UCSD-AML1 (cell line): Measurements from ENCODE around the gene UBE2R2.
"Not testable (repeated sequence)": the region's sequence is repeated elsewhere in the genome, so short reads cannot be mapped to it uniquely, and the experiment has no call there.

Experiments used
- DNase-seq: peaks from one replicate; lab custom pipeline; 2025; ENCODE audit not compliant: unreplicated experiment; lab: John Stamatoyannopoulos, UW

The UBE2R2 gene

GRCh38 chr9:33816327-33817252 is at the start of gene UBE2R2:
Gene UBE2R2 (plus strand): TSS chr9:33817160. CDS start chr9:33817758, 598 bp downstream.
- peak; percentile 96 for DNase-seq

- not testable (repeated sequence) for DNase-seq
Measured at GRCh38 chr9:33770156-33770880, 46.6 kb upstream of the UBE2R2 start.

- not testable (repeated sequence) for DNase-seq
Measured at GRCh38 chr9:33773135-33773534, 43.8 kb upstream of the UBE2R2 start.

- DNase-seq = not testable (repeated sequence)
Measured at GRCh38 chr9:33774074-33774659, 42.8 kb upstream of the UBE2R2 start.

GRCh38 chr9:33776578-33776977 is 40.4 kb upstream of the UBE2R2 start:
- DNase-seq = no peak

- peak; percentile 23 for DNase-seq
Measured at GRCh38 chr9:33778700-33779351, 38.1 kb upstream of the UBE2R2 start.

GRCh38 chr9:33780276-33780675 is 36.7 kb upstream of the UBE2R2 start:
- no peak for DNase-seq

- no peak for DNase-seq
Measured at GRCh38 chr9:33781736-33782135, 35.2 kb upstream of the UBE2R2 start.

- no peak for DNase-seq
Measured at GRCh38 chr9:33782395-33783152, 34.4 kb upstream of the UBE2R2 start.

- no peak for DNase-seq
Measured at GRCh38 chr9:33785914-33786313, 31.0 kb upstream of the UBE2R2 start.

- no peak for DNase-seq
Measured at GRCh38 chr9:33786681-33787080, 30.3 kb upstream of the UBE2R2 start.

- DNase-seq = no peak
Measured at GRCh38 chr9:33787839-33788238, 29.1 kb upstream of the UBE2R2 start.

GRCh38 chr9:33789429-33789828 is 27.5 kb upstream of the UBE2R2 start:
- not testable (repeated sequence) for DNase-seq

GRCh38 chr9:33791117-33791516 is 25.8 kb upstream of the UBE2R2 start:
- DNase-seq = no peak

GRCh38 chr9:33793496-33793895 is 23.5 kb upstream of the UBE2R2 start:
- not testable (repeated sequence) for DNase-seq

- DNase-seq = no peak
Measured at GRCh38 chr9:33794560-33794959, 22.4 kb upstream of the UBE2R2 start.

- DNase-seq = no peak
Measured at GRCh38 chr9:33795281-33795680, 21.7 kb upstream of the UBE2R2 start, which contains the start of gene PRSS3. Gene PRSS3 (plus strand): TSS chr9:33795561. CDS start chr9:33795574, 13 bp downstream.

- DNase-seq = no peak
Measured at GRCh38 chr9:33795819-33796218, 21.1 kb upstream of the UBE2R2 start.

GRCh38 chr9:33796679-33797078 is 20.3 kb upstream of the UBE2R2 start:
- not testable (repeated sequence) for DNase-seq

- no peak for DNase-seq
Measured at GRCh38 chr9:33797837-33798236, 19.1 kb upstream of the UBE2R2 start.
